H1 (cell line): Measurements from ENCODE around the gene GALT. TPM values are rescaled to one million over a fixed set of nuclear protein-coding genes. Genes with fewer than 3 reads are reported as not detected.

Experiments used
- CTCF ChIA-PET: fragments of 300-600 bp; sonication (Branson Sonifier 250); formaldehyde crosslinking; loops from one replicate; lab custom pipeline; 2021; ENCODE audit not compliant: partially characterized antibody; lab: Charles Lee
- POLR2A ChIA-PET: fragments of 300-600 bp; sonication (Branson Sonifier 250); formaldehyde crosslinking; loops from one replicate; lab custom pipeline; 2021; ENCODE audit warnings: inconsistent platforms; ENCODE audit not compliant: partially characterized antibody; lab: Charles Lee
- DNase-seq, 2 experiments: peaks; one replicate each; pipeline versions ENCODE4 v3.0.0 to v3.0.0-alpha.2; 2010 to 2022; ENCODE audit warnings: low spot score in 2 of 2, low read depth in 1 of 2, mixed read lengths in 1 of 2
- FAIRE-seq: peaks from 2 replicates; lab custom pipeline; 2011; peaks lifted over from hg19 to GRCh38; lab: Jason Lieb, UNC
- H2AFZ ChIP-seq: 2 replicates; pipeline ENCODE4 v1.8.1; 2012; ENCODE audit warnings: low read length, inconsistent platforms
- H2AK5ac ChIP-seq: 2 replicates; pipeline ENCODE4 v1.6.1; 2013; ENCODE audit warnings: low read depth, low read length
- H2BK120ac ChIP-seq: replicated peaks from 2 replicates; pipeline ENCODE3; 2013; ENCODE audit warnings: low read depth, low read length, inconsistent platforms
- H2BK12ac ChIP-seq: 2 replicates; pipeline ENCODE4 v1.6.1; 2013; ENCODE audit warnings: low read depth, low read length
- H2BK15ac ChIP-seq: 2 replicates; pipeline ENCODE4 v1.6.1; 2013; ENCODE audit warnings: low read length
- H2BK20ac ChIP-seq: 2 replicates; pipeline ENCODE4 v1.6.1; 2013; ENCODE audit warnings: low read length
- H2BK5ac ChIP-seq: 2 replicates; pipeline ENCODE4 v1.6.1; 2013; ENCODE audit warnings: low read depth, low read length
- H3K14ac ChIP-seq: 2 replicates; pipeline ENCODE4 v1.6.1; 2013; ENCODE audit warnings: inconsistent platforms; ENCODE audit not compliant: insufficient read length
- H3K18ac ChIP-seq: 2 replicates; pipeline ENCODE4 v1.6.1; 2013; ENCODE audit warnings: low read length; ENCODE audit errors: extremely low read depth
- H3K23ac ChIP-seq: 2 replicates; pipeline ENCODE4 v1.6.1; 2013; ENCODE audit warnings: inconsistent platforms; ENCODE audit not compliant: insufficient read length
- H3K23me2 ChIP-seq: 2 replicates; pipeline ENCODE4 v1.6.1; 2013; ENCODE audit warnings: low read depth, low read length
- H3K27ac ChIP-seq: 2 replicates; pipeline ENCODE4 v1.6.1; 2011; ENCODE audit warnings: low read depth, low read length, inconsistent platforms
- H3K27me3 ChIP-seq, 4 experiments: replicated peaks in 1 of 4; 1 replicate in 1 of 4; 2 replicates in 3 of 4; pipeline versions ENCODE4 v1.6.1 to v1.8.1; 2011 to 2013; ENCODE audit warnings: low read length in 3 of 4, mild to moderate bottlenecking in 3 of 4, inconsistent platforms in 2 of 4, mixed read lengths in 2 of 4, moderate library complexity in 1 of 4; ENCODE audit not compliant: control insufficient read depth in 3 of 4, insufficient read depth in 3 of 4; ENCODE audit errors: extremely low read depth in 1 of 4
- H3K36me3 ChIP-seq, 4 experiments: 2 replicates each; pipeline versions ENCODE4 v1.6.1 to v1.8.1; 2011 to 2013; ENCODE audit warnings: mild to moderate bottlenecking in 4 of 4, low read length in 3 of 4, moderate library complexity in 2 of 4, control low read depth in 1 of 4, inconsistent platforms in 1 of 4; ENCODE audit not compliant: insufficient read depth in 4 of 4, control insufficient read depth in 2 of 4
- H3K4ac ChIP-seq: replicated peaks from 2 replicates; pipeline ENCODE3; 2013; ENCODE audit warnings: low read length, low read depth, mixed read lengths, inconsistent platforms; ENCODE audit not compliant: insufficient read length
- H3K4me1 ChIP-seq, 4 experiments: replicated peaks in 1 of 4; 1 replicate in 1 of 4; 2 replicates in 3 of 4; pipeline versions ENCODE4 v1.6.1 to v1.8.1; 2011 to 2013; ENCODE audit warnings: low read length in 3 of 4, inconsistent platforms in 2 of 4, mixed read lengths in 1 of 4; ENCODE audit not compliant: insufficient read depth in 4 of 4, control insufficient read depth in 3 of 4
- H3K4me2 ChIP-seq, 2 experiments: 2 replicates each; pipeline versions ENCODE4 v1.6.1 to v1.8.1; 2011 to 2013; ENCODE audit warnings: low read depth in 2 of 2, low read length in 2 of 2, control low read depth in 1 of 2, inconsistent platforms in 1 of 2, mild to moderate bottlenecking in 1 of 2; ENCODE audit not compliant: insufficient read depth in 1 of 2
- H3K4me3 ChIP-seq, 4 experiments: fragments of 200-600, 300-600 bp in 1 of 4; sonication (generic), shearing (Covaris generic), sonication (Bioruptor Twin) in 1 of 4; 2 replicates each; pipeline versions ENCODE4 v1.5.1 to v1.8.1; 2011 to 2016; ENCODE audit warnings: low read length in 4 of 4, low read depth in 3 of 4, control low read depth in 2 of 4, inconsistent platforms in 2 of 4, mild to moderate bottlenecking in 2 of 4, mixed read lengths in 1 of 4, moderate library complexity in 1 of 4; ENCODE audit not compliant: insufficient read depth in 2 of 4; ENCODE audit errors: extremely low read depth in 1 of 4
- H3K56ac ChIP-seq: replicated peaks from 2 replicates; pipeline ENCODE3; 2013; ENCODE audit warnings: low read depth, mild to moderate bottlenecking, mixed read lengths, low read length, inconsistent platforms; ENCODE audit not compliant: insufficient read length
- H3K79me1 ChIP-seq: 2 replicates; pipeline ENCODE4 v1.6.1; 2013; ENCODE audit warnings: low read depth, low read length, control low read depth
- H3K79me2 ChIP-seq, 2 experiments: 2 replicates each; pipeline versions ENCODE4 v1.6.1 to v1.8.1; 2012 to 2013; ENCODE audit warnings: low read length in 2 of 2, mild to moderate bottlenecking in 2 of 2, inconsistent platforms in 1 of 2; ENCODE audit not compliant: insufficient read depth in 2 of 2, control insufficient read depth in 1 of 2
- H3K9ac ChIP-seq, 4 experiments: replicated peaks in 1 of 4; 1 replicate in 1 of 4; 2 replicates in 3 of 4; pipeline versions ENCODE4 v1.6.1 to v1.8.1; 2011 to 2013; ENCODE audit warnings: low read depth in 3 of 4, low read length in 3 of 4, control low read depth in 2 of 4, mild to moderate bottlenecking in 2 of 4, moderate library complexity in 2 of 4, inconsistent platforms in 1 of 4; ENCODE audit errors: extremely low read depth in 1 of 4
- H3K9me3 ChIP-seq, 2 experiments: 2 replicates each; pipeline versions ENCODE4 v1.6.1 to v1.8.1; 2012 to 2013; ENCODE audit warnings: mild to moderate bottlenecking in 2 of 2, moderate library complexity in 2 of 2, control low read depth in 1 of 2, inconsistent platforms in 1 of 2, low read depth in 1 of 2, low read length in 1 of 2, mixed read lengths in 1 of 2; ENCODE audit not compliant: insufficient read depth in 2 of 2
- H4K20me1 ChIP-seq, 2 experiments: replicated peaks in 1 of 2; 2 replicates each; pipeline versions ENCODE3 to v1.8.1; 2011 to 2013; ENCODE audit warnings: inconsistent platforms in 2 of 2, low read length in 2 of 2, mild to moderate bottlenecking in 1 of 2; ENCODE audit not compliant: insufficient read depth in 2 of 2, control insufficient read depth in 1 of 2
- H4K5ac ChIP-seq: 2 replicates; pipeline ENCODE4 v1.6.1; 2013; ENCODE audit warnings: low read length, low read depth, mixed read lengths, inconsistent platforms; ENCODE audit not compliant: insufficient read length
- H4K8ac ChIP-seq: 2 replicates; pipeline ENCODE4 v1.8.0; 2013; ENCODE audit warnings: mild to moderate bottlenecking, moderate library complexity, low read length, inconsistent platforms; ENCODE audit not compliant: insufficient read depth; ENCODE audit errors: extremely low read depth
- H4K91ac ChIP-seq: replicated peaks from 2 replicates; pipeline ENCODE3; 2013; ENCODE audit warnings: low read length, mixed read lengths, inconsistent platforms; ENCODE audit not compliant: insufficient read length
- BACH1 ChIP-seq: IDR thresholded peaks from 2 replicates; pipeline ENCODE4 v1.6.1; 2012; ENCODE audit warnings: low read length, improper control_type of control experiment
- CHD2 ChIP-seq: IDR thresholded peaks from 2 replicates; pipeline ENCODE4 v1.6.1; 2012; ENCODE audit warnings: low read length, improper control_type of control experiment
- EGR1 ChIP-seq: IDR thresholded peaks from 2 replicates; pipeline ENCODE4 v1.6.1; 2011; ENCODE audit warnings: low read depth, low read length, borderline replicate concordance
- EZH2 ChIP-seq: fragments of 200-600 bp; sonication (generic); IDR thresholded peaks from 2 replicates; pipeline ENCODE4 v1.7.1; 2012; ENCODE audit warnings: low read depth, mild to moderate bottlenecking, moderate library complexity, low read length, inconsistent platforms; ENCODE audit not compliant: severe bottlenecking
- FOSL1 ChIP-seq: IDR thresholded peaks from 2 replicates; pipeline ENCODE4 v1.6.1; 2011; ENCODE audit warnings: mild to moderate bottlenecking, low read depth, low read length, moderate library complexity; ENCODE audit not compliant: insufficient read depth
- KDM1A ChIP-seq: fragments of 200-600, 300-600 bp; sonication (generic); IDR thresholded peaks from 2 replicates; pipeline ENCODE4 v1.7.1; 2016; ENCODE audit warnings: mild to moderate bottlenecking, low read length, borderline replicate concordance
- KDM5A ChIP-seq: fragments of 200-600 bp; IDR thresholded peaks from 2 replicates; pipeline ENCODE4 v1.7.1; 2012; ENCODE audit warnings: mild to moderate bottlenecking, low read length, inconsistent platforms, mixed read lengths
- SAP30 ChIP-seq: fragments of 300-600 bp; sonication (generic); IDR thresholded peaks from 2 replicates; pipeline ENCODE4 v1.7.1; 2012; ENCODE audit warnings: low read length, moderate library complexity, mild to moderate bottlenecking, inconsistent platforms; ENCODE audit not compliant: insufficient read depth, insufficient replicate concordance
- SP4 ChIP-seq: IDR thresholded peaks from 2 replicates; pipeline ENCODE4 v1.6.1; 2012; ENCODE audit warnings: low read length, inconsistent platforms
- SRF ChIP-seq: IDR thresholded peaks from 2 replicates; pipeline ENCODE4 v1.6.1; 2011; ENCODE audit warnings: mild to moderate bottlenecking, low read depth, low read length, moderate library complexity
- WGBS, 2 experiments: shearing (Covaris generic) in 1 of 2; methylation state at CpG; one replicate each; pipeline versions ENCODE4 v1.1.6 to v1.1.7; 2013 to 2015; ENCODE audit warnings: low lambda C conversion rate in 2 of 2, mixed read lengths in 2 of 2, inconsistent platforms in 1 of 2, low coverage in 1 of 2, missing lambda C conversion rate in 1 of 2; ENCODE audit not compliant: insufficient replicate concordance in 2 of 2, insufficient coverage in 1 of 2, insufficient read length in 1 of 2; ENCODE audit errors: extremely low coverage in 1 of 2, missing lambda C conversion rate in 1 of 2; 5-methylcytosine and 5-hydroxymethylcytosine counted together
- polyA plus RNA-seq, 7 experiments: library from polyadenylated mRNA; depleted of rRNA in 3 of 7; stranded (reverse) in 5 of 7; unstranded in 2 of 7; fragments of >200 nt in 5 of 7; fragments of 200-250 nt in 2 of 7; gene quantifications; 1 replicate in 5 of 7; 2 replicates in 1 of 7; 4 replicates in 1 of 7; pipeline versions ENCODE4 v1.2.1 to v1.2.3, GENCODE V29; 2011 to 2013; ENCODE audit warnings: missing spikeins in 2 of 7, mixed read lengths in 2 of 7
- total RNA-seq: library from RNA; stranded (reverse); fragmentation: NEBNext Ultra II Directional; extraction: Animal tissue kit (Norgen Biotek cat#: 25700); gene quantifications from 2 replicates; pipeline ENCODE4 v1.2.1, GENCODE V29; 2021
- TF ChIP-seq, protein P1 (sequence below): IDR thresholded peaks from 2 replicates; pipeline ENCODE4 v1.6.1; 2012; ENCODE audit warnings: inconsistent platforms

GALT gene
- total and polyA plus RNA-seq, 2 of the 8 experiments (the other 6 are each of a cell fraction or from before 2014, with no cell fraction given), result 21.9 to 50.6 TPM

DNA sequence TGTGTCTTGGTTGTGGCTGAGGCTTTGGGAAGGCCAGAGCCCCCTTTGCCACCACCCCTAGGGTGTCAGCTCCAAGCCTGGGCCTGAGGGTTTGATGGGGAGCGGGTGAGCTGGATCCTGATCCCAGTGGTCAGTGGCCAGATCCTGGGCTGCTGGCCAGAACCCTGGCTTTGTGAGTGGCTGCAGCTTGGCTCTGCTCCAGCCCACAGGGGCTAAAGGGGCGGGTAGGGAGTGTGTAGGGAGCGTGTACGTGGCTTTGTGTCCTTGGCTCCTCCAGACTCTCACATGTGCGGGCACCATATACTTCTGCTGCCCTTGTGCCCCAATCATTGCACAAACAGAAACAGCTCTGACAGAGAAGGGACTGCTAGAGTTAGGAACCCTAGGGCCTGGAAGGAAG is 4.3 kb downstream of the GALT start:
- Histone ChIP-seq H4K20me1 (peaks cover 2 to 12% of the 10 kb centered on the region in 2 experiments), H2AK5ac (no peak overlapping the region), H3K36me3 (peaks cover 3 to 23% (median 8%) of the 10 kb centered on the region in 4 experiments; a peak in 7 of 8 replicates), H4K5ac (no peak overlapping the region), H3K79me1 (peaks cover 6% of the 10 kb centered on the region; the same call in 1 of the 2 replicates), H2BK20ac (no peak overlapping the region), H3K23ac (no peak overlapping the region), H2BK12ac (no peak overlapping the region), H3K14ac (no peak overlapping the region), H3K4ac (no peak overlapping the region), H4K8ac (no peak overlapping the region), H4K91ac (no peak overlapping the region), H2BK5ac (no peak overlapping the region), H3K79me2 (peaks cover 0 to 12% of the 10 kb centered on the region in 2 experiments; a peak in 1 of 4 replicates), H3K4me1 (peaks cover 9 to 37% (median 19%) of the 10 kb centered on the region in 4 experiments), H3K4me3 (no peak overlapping the region), H3K27ac (no peak overlapping the region), H3K9ac (no peak overlapping the region; a peak in 1 of 7 replicates), H2BK120ac (no peak overlapping the region), H3K23me2 (peaks cover 15% of the 10 kb centered on the region), H2BK15ac (no peak overlapping the region), H3K27me3 (no peaks in the 10 kb centered on the region; a peak in 1 of 7 replicates), H3K9me3 (no peaks in the 10 kb centered on the region), H3K4me2 (peak overlapping the region in 1 of 2 experiments; percentile 77; a peak in 1 of 4 replicates), H2AFZ (no peak overlapping the region), H3K56ac (no peak overlapping the region), H3K18ac (no peak overlapping the region)
- WGBS, 2 experiments, result 88% methylated on average over 5 of the region's 5 CpGs; no CpG with 5 or more reads in 1 of the 2 experiments
- no peak for FAIRE-seq
- ChIA-PET CTCF (interaction anchor here (1.4 to 15.2 kb wide), 3 partner anchors 9 to 52 kb away, joined by 4 to 277 read pairs (median 23); partner anchors contain the start of genes GALT and SIGMAR1), POLR2A (interaction anchor here (1.4 to 12.8 kb wide), 3 partner anchors 11 to 20 kb away, joined by 3 to 127 read pairs (median 92); partner anchors contain the start of genes ARID3C, CCL27 and SIGMAR1)
- no peak for DNase-seq
- TF ChIP-seq KDM1A, result no peak
- no peak for TF ChIP-seq BACH1
- no peak for TF ChIP-seq FOSL1
- no peak for TF ChIP-seq EZH2
- no peak for TF ChIP-seq CHD2
- no peak for TF ChIP-seq SAP30
- no peak for TF ChIP-seq SP4
- TF ChIP-seq SRF, result no peak
- no peak for TF ChIP-seq KDM5A
- no peak for TF ChIP-seq EGR1
- TF ChIP-seq, protein P1, sequence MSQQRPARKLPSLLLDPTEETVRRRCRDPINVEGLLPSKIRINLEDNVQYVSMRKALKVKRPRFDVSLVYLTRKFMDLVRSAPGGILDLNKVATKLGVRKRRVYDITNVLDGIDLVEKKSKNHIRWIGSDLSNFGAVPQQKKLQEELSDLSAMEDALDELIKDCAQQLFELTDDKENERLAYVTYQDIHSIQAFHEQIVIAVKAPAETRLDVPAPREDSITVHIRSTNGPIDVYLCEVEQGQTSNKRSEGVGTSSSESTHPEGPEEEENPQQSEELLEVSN, result no peak
